Neuronal stem cell (in vitro differentiated cells): ENCODE data around the gene DZIP1.

Source experiments
- DNase-seq: peaks from one replicate; pipeline ENCODE4 v3.0.0-alpha.2; 2013; ENCODE audit warnings: low spot score
- H2AFZ ChIP-seq: one replicate; pipeline ENCODE4 v1.6.1; 2013; ENCODE audit warnings: mild to moderate bottlenecking, low read length, inconsistent platforms
- H2AK5ac ChIP-seq: 2 replicates; pipeline ENCODE4 v1.6.1; 2013; ENCODE audit warnings: low read depth, mild to moderate bottlenecking, inconsistent platforms, low read length, moderate library complexity, mixed read lengths
- H2BK120ac ChIP-seq: 2 replicates; pipeline ENCODE4 v1.6.1; 2013; ENCODE audit warnings: low read depth, mild to moderate bottlenecking, inconsistent platforms, low read length, moderate library complexity, mixed read lengths
- H2BK12ac ChIP-seq: one replicate; pipeline ENCODE4 v1.6.1; 2013; ENCODE audit warnings: low read length, inconsistent platforms
- H2BK15ac ChIP-seq: 2 replicates; pipeline ENCODE4 v1.6.1; 2013; ENCODE audit warnings: mild to moderate bottlenecking, low read length, inconsistent platforms, mixed read lengths
- H2BK5ac ChIP-seq: one replicate; pipeline ENCODE4 v1.6.1; 2013; ENCODE audit warnings: inconsistent platforms, mild to moderate bottlenecking, low read length, moderate library complexity
- H3K14ac ChIP-seq: one replicate; pipeline ENCODE4 v1.6.1; 2013; ENCODE audit warnings: low read length, inconsistent platforms
- H3K18ac ChIP-seq: 2 replicates; pipeline ENCODE4 v1.6.1; 2013; ENCODE audit warnings: low read length, inconsistent platforms
- H3K23ac ChIP-seq: 2 replicates; pipeline ENCODE4 v1.6.1; 2013; ENCODE audit warnings: low read depth, mild to moderate bottlenecking, mixed read lengths, low read length, inconsistent platforms; ENCODE audit not compliant: poor library complexity
- H3K27ac ChIP-seq: replicated peaks from 3 replicates; pipeline ENCODE4 v1.5.1; 2013; ENCODE audit warnings: low read length, inconsistent platforms
- H3K27me3 ChIP-seq, 3 experiments: 2 replicates each; pipeline ENCODE4 v1.6.1; 2013; ENCODE audit warnings: low read length in 3 of 3, mild to moderate bottlenecking in 2 of 3, inconsistent platforms in 1 of 3, low read depth in 1 of 3, mixed read lengths in 1 of 3, moderate library complexity in 1 of 3; ENCODE audit not compliant: control insufficient read depth in 3 of 3, insufficient read depth in 3 of 3
- H3K36me3 ChIP-seq, 2 donors: replicated peaks in 1 of 2; 2 replicates each; pipeline ENCODE4 v1.6.1; 2013; ENCODE audit warnings: low read length in 2 of 2; ENCODE audit not compliant: control insufficient read depth in 2 of 2, insufficient read depth in 2 of 2
- H3K4ac ChIP-seq: 2 replicates; pipeline ENCODE4 v1.6.1; 2013; ENCODE audit warnings: inconsistent platforms, mild to moderate bottlenecking, low read length, moderate library complexity
- H3K4me1 ChIP-seq, 2 donors: 1 replicate in 1 of 2; 2 replicates in 1 of 2; pipeline ENCODE4 v1.6.1; 2013; ENCODE audit warnings: low read length in 2 of 2, low read depth in 1 of 2; ENCODE audit not compliant: control insufficient read depth in 2 of 2, insufficient read depth in 1 of 2
- H3K4me2 ChIP-seq: one replicate; pipeline ENCODE4 v1.6.1; 2013; ENCODE audit warnings: mild to moderate bottlenecking, low read length, inconsistent platforms; ENCODE audit not compliant: insufficient read depth, poor library complexity, severe bottlenecking
- H3K4me3 ChIP-seq, 2 donors: 2 replicates each; pipeline ENCODE4 v1.5.1; 2013; ENCODE audit warnings: low read length in 2 of 2, mild to moderate bottlenecking in 2 of 2, inconsistent platforms in 1 of 2, moderate library complexity in 1 of 2
- H3K79me1 ChIP-seq: one replicate; pipeline ENCODE4 v1.6.1; 2013; ENCODE audit warnings: low read depth, mild to moderate bottlenecking, inconsistent platforms, low read length, moderate library complexity
- H3K9ac ChIP-seq: one replicate; pipeline ENCODE4 v1.6.1; 2013; ENCODE audit warnings: mild to moderate bottlenecking, low read depth, low read length, inconsistent platforms; ENCODE audit not compliant: poor library complexity
- H3K9me3 ChIP-seq, 2 donors: replicated peaks in 1 of 2; 2 replicates each; pipeline versions ENCODE3 to v1.6.1; 2013; ENCODE audit warnings: low read length in 2 of 2, mild to moderate bottlenecking in 2 of 2, inconsistent platforms in 1 of 2, low read depth in 1 of 2, mixed read lengths in 1 of 2, moderate library complexity in 1 of 2; ENCODE audit not compliant: control insufficient read depth in 2 of 2, insufficient read depth in 1 of 2
- H4K8ac ChIP-seq: one replicate; pipeline ENCODE4 v1.6.1; 2013; ENCODE audit warnings: low read depth, mild to moderate bottlenecking, inconsistent platforms, low read length, moderate library complexity
- H4K91ac ChIP-seq: one replicate; pipeline ENCODE4 v1.6.1; 2013; ENCODE audit warnings: low read length, low read depth, mild to moderate bottlenecking, inconsistent platforms; ENCODE audit not compliant: poor library complexity
- WGBS, 2 donors: extraction: QIAGEN DNeasy Blood & Tissue Kit; methylation state at CpG; one replicate each; pipeline ENCODE4 v1.1.7; 2013; ENCODE audit warnings: missing lambda C conversion rate in 2 of 2, mixed read lengths in 1 of 2; ENCODE audit not compliant: insufficient read length in 2 of 2, insufficient replicate concordance in 1 of 2; ENCODE audit errors: extremely low coverage in 2 of 2; 5-methylcytosine and 5-hydroxymethylcytosine counted together

DZIP1 gene

DNA sequence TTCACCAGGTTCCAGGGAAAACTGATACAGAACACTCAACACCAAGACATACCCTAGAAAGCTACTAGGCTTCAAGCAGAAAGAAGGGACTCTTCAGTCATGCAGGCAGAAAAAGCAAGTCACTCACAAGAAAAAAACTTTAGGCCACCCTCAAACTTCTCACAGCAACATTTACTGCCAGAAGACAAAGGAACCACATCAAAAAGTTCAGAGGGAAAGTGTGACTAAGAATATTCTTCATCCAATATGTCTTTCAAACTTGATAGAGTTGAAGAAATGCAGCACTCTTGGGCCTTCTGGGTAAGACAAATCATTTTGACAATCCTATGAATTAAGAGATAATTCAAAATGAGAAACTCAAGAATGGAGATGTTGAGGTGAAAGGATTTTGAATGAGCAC is 7.7 kb downstream of the DZIP1 start:
- Histone ChIP-seq H2BK120ac (no peak overlapping the region), H3K4ac (no peak overlapping the region), H2AFZ (no peak overlapping the region), H2AK5ac (no peak overlapping the region), H2BK5ac (no peak overlapping the region), H3K23ac (no peak overlapping the region), H3K27ac (no peak overlapping the region), H3K36me3 (peaks cover 27 to 96% of the 10 kb centered on the region in 2 donors), H3K4me2 (no peak overlapping the region), H3K79me1 (no peaks in the 10 kb centered on the region), H3K9me3 (peaks cover 0 to 4% of the 10 kb centered on the region in 2 donors), H4K8ac (no peak overlapping the region), H3K9ac (no peak overlapping the region), H2BK15ac (no peak overlapping the region), H3K14ac (no peak overlapping the region), H3K4me3 (no peak overlapping the region), H3K27me3 (no peaks in the 10 kb centered on the region), H3K18ac (no peak overlapping the region), H3K4me1 (peaks cover 0 to 3% of the 10 kb centered on the region in 2 donors), H2BK12ac (no peak overlapping the region), H4K91ac (no peak overlapping the region)
- DNase-seq, result no peak

DNA sequence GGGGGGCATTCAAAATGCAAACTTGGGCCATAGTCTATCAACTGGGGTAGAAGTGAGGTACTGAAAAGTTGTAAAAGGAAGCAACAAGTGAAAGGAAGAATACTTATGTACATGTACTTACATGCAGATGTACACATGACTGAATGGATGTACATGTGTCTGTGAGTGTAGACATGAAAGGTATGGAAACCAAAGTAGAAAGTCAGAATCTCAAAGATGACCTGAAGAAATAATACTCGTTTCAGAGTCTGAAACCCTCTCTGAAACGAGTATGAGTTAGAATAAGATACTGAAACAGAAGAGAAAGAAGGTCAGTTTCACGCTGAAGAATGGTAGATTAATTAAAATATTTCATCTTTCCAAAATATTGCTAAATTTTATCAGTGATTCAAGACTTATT is 13.9 kb downstream of the DZIP1 start:
- Histone ChIP-seq H3K9ac (no peak overlapping the region), H2BK5ac (no peak overlapping the region), H3K14ac (no peak overlapping the region), H3K27ac (no peak overlapping the region), H4K8ac (no peak overlapping the region), H2AFZ (no peak overlapping the region), H2BK12ac (no peak overlapping the region), H2AK5ac (no peak overlapping the region), H3K4ac (no peak overlapping the region), H2BK15ac (no peak overlapping the region), H3K4me3 (no peak overlapping the region), H4K91ac (no peak overlapping the region), H3K36me3 (peaks cover 43 to 100% of the 10 kb centered on the region in 2 donors), H3K79me1 (no peaks in the 10 kb centered on the region), H3K23ac (no peak overlapping the region), H2BK120ac (no peak overlapping the region), H3K4me2 (no peak overlapping the region), H3K18ac (no peak overlapping the region), H3K9me3 (no peaks in the 10 kb centered on the region), H3K4me1 (no peaks in the 10 kb centered on the region), H3K27me3 (no peaks in the 10 kb centered on the region)
- no peak for DNase-seq
- WGBS, 2 donors, result no CpG with 5 or more reads among the region's 3 CpGs

DNA sequence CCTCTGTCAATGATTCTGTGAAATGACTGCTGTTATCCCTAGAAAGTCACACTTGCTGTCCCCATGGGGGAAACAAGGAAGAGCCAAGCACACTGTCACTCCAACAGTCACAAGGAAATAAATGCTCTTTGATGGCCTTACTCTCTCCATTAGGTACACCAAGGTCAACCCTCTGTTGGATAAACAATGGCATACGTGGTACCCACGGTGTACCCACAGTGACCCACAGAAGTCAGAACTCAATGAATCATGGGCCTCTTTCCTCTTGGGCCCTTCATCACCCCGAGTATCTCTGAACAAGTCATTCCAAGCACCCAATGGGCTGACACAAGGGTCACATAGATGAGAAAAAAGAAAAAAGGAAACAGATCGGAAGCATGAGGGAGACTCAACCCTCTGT is 15.4 kb downstream of the DZIP1 start:
- H3K4me1 ChIP-seq, result no peaks in the 10 kb centered on the region
- H3K79me1 ChIP-seq, result no peaks in the 10 kb centered on the region
- no peak overlapping the region for H3K14ac ChIP-seq
- H4K91ac ChIP-seq, result no peak overlapping the region
- no peak overlapping the region for H3K18ac ChIP-seq
- no peak overlapping the region for H2BK5ac ChIP-seq
- H4K8ac ChIP-seq, result no peak overlapping the region
- no peak overlapping the region for H3K9ac ChIP-seq
- no peak for DNase-seq
- H3K9me3 ChIP-seq, result no peaks in the 10 kb centered on the region
- H2BK15ac ChIP-seq, result no peak overlapping the region
- no peaks in the 10 kb centered on the region for H3K27me3 ChIP-seq
- H2BK12ac ChIP-seq, result no peak overlapping the region
- WGBS, 2 donors, result no CpG with 5 or more reads among the region's 4 CpGs
- no peak overlapping the region for H2AFZ ChIP-seq
- peak overlapping the region in 1 of 2 donors; percentile 11 for H3K4me3 ChIP-seq
- H3K23ac ChIP-seq, result no peak overlapping the region
- peaks cover 39 to 99% of the 10 kb centered on the region in 2 donors for H3K36me3 ChIP-seq
- H3K27ac ChIP-seq, result no peak overlapping the region
- H3K4ac ChIP-seq, result no peak overlapping the region
- H3K4me2 ChIP-seq, result no peak overlapping the region
- no peak overlapping the region for H2BK120ac ChIP-seq
- no peak overlapping the region for H2AK5ac ChIP-seq

DNA sequence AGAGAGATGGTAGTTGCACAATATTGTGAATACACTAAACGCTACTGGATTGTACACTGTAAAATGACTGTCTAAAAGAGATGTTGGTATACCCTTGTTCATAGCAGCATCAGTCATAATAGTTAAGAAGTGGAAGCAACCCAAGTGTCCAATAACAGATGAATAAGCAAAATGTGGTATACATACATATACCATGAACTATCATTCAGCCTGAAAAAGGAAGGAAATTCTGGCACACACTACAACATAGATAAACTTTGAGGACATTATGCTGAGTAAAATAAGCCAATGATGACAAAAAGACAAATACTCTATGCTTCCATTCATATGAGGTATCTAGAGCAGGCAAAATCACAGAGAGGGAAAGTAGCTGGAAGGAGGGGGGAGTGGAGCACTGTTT is 16.0 kb downstream of the DZIP1 start:
- Histone ChIP-seq H2BK120ac (no peak overlapping the region), H3K27ac (no peak overlapping the region), H3K9ac (no peak overlapping the region), H3K18ac (no peak overlapping the region), H3K27me3 (no peaks in the 10 kb centered on the region), H3K4me2 (no peak overlapping the region), H3K9me3 (no peaks in the 10 kb centered on the region), H3K79me1 (no peaks in the 10 kb centered on the region), H3K23ac (no peak overlapping the region), H4K8ac (no peak overlapping the region), H3K4me3 (no peak overlapping the region), H3K4me1 (no peaks in the 10 kb centered on the region), H2AK5ac (no peak overlapping the region), H2BK15ac (no peak overlapping the region), H3K36me3 (peaks cover 36 to 99% of the 10 kb centered on the region in 2 donors), H3K4ac (no peak overlapping the region), H2BK12ac (no peak overlapping the region), H3K14ac (no peak overlapping the region), H4K91ac (no peak overlapping the region), H2AFZ (no peak overlapping the region), H2BK5ac (no peak overlapping the region)
- no peak for DNase-seq
- WGBS, 2 donors, result no CpG with 5 or more reads among the region's 1 CpG
